GM12891 (cell line): ENCODE data around the gene R3HDM2.

Experiments used
- POLR2A ChIP-seq: IDR thresholded peaks from 2 replicates; pipeline ENCODE4 v1.6.1; 2011; ENCODE audit warnings: low read depth, low read length, control low read depth
- POLR2AphosphoS5 ChIP-seq: IDR thresholded peaks from 2 replicates; pipeline ENCODE4 v1.6.1; 2011; ENCODE audit warnings: low read depth, low read length, control low read depth
- POU2F2 ChIP-seq: IDR thresholded peaks from 2 replicates; pipeline ENCODE4 v1.6.1; 2011; ENCODE audit warnings: low read depth, mild to moderate bottlenecking, control low read depth, low read length, moderate library complexity
- SPI1 ChIP-seq: IDR thresholded peaks from 2 replicates; pipeline ENCODE4 v1.6.1; 2011; ENCODE audit warnings: low read depth, low read length, control low read depth
- TAF1 ChIP-seq: IDR thresholded peaks from 2 replicates; pipeline ENCODE4 v1.6.1; 2011; ENCODE audit warnings: low read depth, low read length, control low read depth

DNA sequence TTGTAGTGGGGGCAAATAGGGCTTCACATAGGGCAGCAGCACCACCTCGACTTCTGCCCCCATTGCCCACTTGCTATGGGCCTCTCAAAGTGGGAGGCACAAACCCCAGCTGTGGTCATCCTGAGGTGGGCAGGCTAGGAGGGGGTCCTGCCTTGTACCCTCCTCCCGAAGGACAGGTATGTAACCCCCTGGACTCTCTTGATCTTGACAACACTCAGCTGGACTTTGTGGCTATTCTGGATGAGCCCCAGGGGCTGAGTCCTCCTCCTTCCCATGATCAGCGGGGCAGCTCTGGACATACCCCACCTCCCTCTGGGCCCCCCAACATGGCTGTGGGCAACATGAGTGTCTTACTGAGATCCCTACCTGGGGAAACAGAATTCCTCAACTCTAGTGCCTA is 40.8 kb upstream of the R3HDM2 start:
- TF ChIP-seq POLR2A: no peak
- TF ChIP-seq TAF1: no peak
- no peak for TF ChIP-seq POU2F2
- no peak for TF ChIP-seq POLR2AphosphoS5
- TF ChIP-seq SPI1: no peak
